COLO668 (cell line): ENCODE measurements around the gene TMEM14C.
"Not testable (repeated sequence)": the region's sequence is repeated elsewhere in the genome, so short reads cannot be mapped to it uniquely, and the experiment has no call there.

Experiments used
- DNase-seq: peaks from one replicate; lab custom pipeline; 2025; ENCODE audit not compliant: unreplicated experiment; lab: John Stamatoyannopoulos, UW

The TMEM14C gene

GRCh38 chr6:10720960-10721849 lies 1.7 kb upstream of the TMEM14C start:
- DNase-seq = not testable (repeated sequence)

- DNase-seq = no peak
These were observed 860 bp upstream of the TMEM14C start for GRCh38 chr6:10721850-10722569.

GRCh38 chr6:10722570-10722819 lies 375 bp upstream of the TMEM14C start:
- no peak for DNase-seq

- no peak for DNase-seq
These were observed 654 bp downstream of the TMEM14C start for GRCh38 chr6:10723567-10723881.

GRCh38 chr6:10725044-10725443 lies 2.2 kb downstream of the TMEM14C start:
- DNase-seq = no peak

GRCh38 chr6:10725716-10726115 lies 2.8 kb downstream of the TMEM14C start:
- DNase-seq = no peak

- no peak for DNase-seq
These were observed 7.4 kb downstream of the TMEM14C start for GRCh38 chr6:10730254-10730653.

- no peak for DNase-seq
These were observed 10.4 kb downstream of the TMEM14C start for GRCh38 chr6:10733151-10733715.

GRCh38 chr6:10733863-10734262 lies 11.0 kb downstream of the TMEM14C start:
- DNase-seq = no peak

- DNase-seq = no peak
These were observed 13.9 kb downstream of the TMEM14C start for GRCh38 chr6:10736731-10737130.

GRCh38 chr6:10740061-10740460 lies 17.2 kb downstream of the TMEM14C start:
- no peak for DNase-seq

- not testable (repeated sequence) for DNase-seq
These were observed 18.8 kb downstream of the TMEM14C start for GRCh38 chr6:10741643-10742042.

- DNase-seq = no peak
These were observed 19.4 kb downstream of the TMEM14C start for GRCh38 chr6:10742251-10742650.

- no peak for DNase-seq
These were observed 20.6 kb downstream of the TMEM14C start for GRCh38 chr6:10743515-10743914.

GRCh38 chr6:10745116-10745515 lies 22.2 kb downstream of the TMEM14C start:
- DNase-seq = no peak

GRCh38 chr6:10746915-10747250 lies 24.0 kb downstream of the TMEM14C start:
- no peak for DNase-seq

GRCh38 chr6:10747251-10747972 lies 24.5 kb downstream of the TMEM14C start, which contains the start of gene TMEM14B:
TMEM14B (plus strand) TSS chr6:10747805; CDS start chr6:10749246, 1,441 bp downstream.
- DNase-seq = peak; percentile 98

GRCh38 chr6:10749734-10750133 lies 26.9 kb downstream of the TMEM14C start:
- DNase-seq = no peak

GRCh38 chr6:10750568-10750967 lies 27.7 kb downstream of the TMEM14C start:
- DNase-seq = not testable (repeated sequence)

- DNase-seq = not testable (repeated sequence)
These were observed 28.9 kb downstream of the TMEM14C start for GRCh38 chr6:10751757-10752156.

- no peak for DNase-seq
These were observed 33.2 kb downstream of the TMEM14C start for GRCh38 chr6:10756085-10756484.
